H1 (cell line): ENCODE data around the gene CANX. TPM values are rescaled to one million over a fixed set of nuclear protein-coding genes. Genes with fewer than 3 reads are reported as not detected.
"Not testable (repeated sequence)": the region's sequence is repeated elsewhere in the genome, so short reads cannot be mapped to it uniquely, and the experiment has no call there.

Source experiments
- CTCF ChIA-PET: fragments of 300-600 bp; sonication (Branson Sonifier 250); formaldehyde crosslinking; loops from one replicate; lab custom pipeline; 2021; ENCODE audit not compliant: partially characterized antibody; lab: Charles Lee
- POLR2A ChIA-PET: fragments of 300-600 bp; sonication (Branson Sonifier 250); formaldehyde crosslinking; loops from one replicate; lab custom pipeline; 2021; ENCODE audit warnings: inconsistent platforms; ENCODE audit not compliant: partially characterized antibody; lab: Charles Lee
- DNase-seq, 2 experiments: peaks; one replicate each; pipeline versions ENCODE4 v3.0.0 to v3.0.0-alpha.2; 2010 to 2022; ENCODE audit warnings: low spot score in 2 of 2, low read depth in 1 of 2, mixed read lengths in 1 of 2
- FAIRE-seq: peaks from 2 replicates; lab custom pipeline; 2011; peaks lifted over from hg19 to GRCh38; lab: Jason Lieb, UNC
- H2AFZ ChIP-seq: 2 replicates; pipeline ENCODE4 v1.8.1; 2012; ENCODE audit warnings: low read length, inconsistent platforms
- H2AK5ac ChIP-seq: 2 replicates; pipeline ENCODE4 v1.6.1; 2013; ENCODE audit warnings: low read depth, low read length
- H2BK120ac ChIP-seq: replicated peaks from 2 replicates; pipeline ENCODE3; 2013; ENCODE audit warnings: low read depth, low read length, inconsistent platforms
- H2BK12ac ChIP-seq: 2 replicates; pipeline ENCODE4 v1.6.1; 2013; ENCODE audit warnings: low read depth, low read length
- H2BK15ac ChIP-seq: 2 replicates; pipeline ENCODE4 v1.6.1; 2013; ENCODE audit warnings: low read length
- H2BK20ac ChIP-seq: 2 replicates; pipeline ENCODE4 v1.6.1; 2013; ENCODE audit warnings: low read length
- H2BK5ac ChIP-seq: 2 replicates; pipeline ENCODE4 v1.6.1; 2013; ENCODE audit warnings: low read depth, low read length
- H3K14ac ChIP-seq: 2 replicates; pipeline ENCODE4 v1.6.1; 2013; ENCODE audit warnings: inconsistent platforms; ENCODE audit not compliant: insufficient read length
- H3K18ac ChIP-seq: 2 replicates; pipeline ENCODE4 v1.6.1; 2013; ENCODE audit warnings: low read length; ENCODE audit errors: extremely low read depth
- H3K23ac ChIP-seq: 2 replicates; pipeline ENCODE4 v1.6.1; 2013; ENCODE audit warnings: inconsistent platforms; ENCODE audit not compliant: insufficient read length
- H3K23me2 ChIP-seq: 2 replicates; pipeline ENCODE4 v1.6.1; 2013; ENCODE audit warnings: low read depth, low read length
- H3K27ac ChIP-seq: 2 replicates; pipeline ENCODE4 v1.6.1; 2011; ENCODE audit warnings: low read depth, low read length, inconsistent platforms
- H3K27me3 ChIP-seq, 4 experiments: replicated peaks in 1 of 4; 1 replicate in 1 of 4; 2 replicates in 3 of 4; pipeline versions ENCODE4 v1.6.1 to v1.8.1; 2011 to 2013; ENCODE audit warnings: low read length in 3 of 4, mild to moderate bottlenecking in 3 of 4, inconsistent platforms in 2 of 4, mixed read lengths in 2 of 4, moderate library complexity in 1 of 4; ENCODE audit not compliant: control insufficient read depth in 3 of 4, insufficient read depth in 3 of 4; ENCODE audit errors: extremely low read depth in 1 of 4
- H3K36me3 ChIP-seq, 4 experiments: 2 replicates each; pipeline versions ENCODE4 v1.6.1 to v1.8.1; 2011 to 2013; ENCODE audit warnings: mild to moderate bottlenecking in 4 of 4, low read length in 3 of 4, moderate library complexity in 2 of 4, control low read depth in 1 of 4, inconsistent platforms in 1 of 4; ENCODE audit not compliant: insufficient read depth in 4 of 4, control insufficient read depth in 2 of 4
- H3K4ac ChIP-seq: replicated peaks from 2 replicates; pipeline ENCODE3; 2013; ENCODE audit warnings: low read length, low read depth, mixed read lengths, inconsistent platforms; ENCODE audit not compliant: insufficient read length
- H3K4me1 ChIP-seq, 4 experiments: replicated peaks in 1 of 4; 1 replicate in 1 of 4; 2 replicates in 3 of 4; pipeline versions ENCODE4 v1.6.1 to v1.8.1; 2011 to 2013; ENCODE audit warnings: low read length in 3 of 4, inconsistent platforms in 2 of 4, mixed read lengths in 1 of 4; ENCODE audit not compliant: insufficient read depth in 4 of 4, control insufficient read depth in 3 of 4
- H3K4me2 ChIP-seq, 2 experiments: 2 replicates each; pipeline versions ENCODE4 v1.6.1 to v1.8.1; 2011 to 2013; ENCODE audit warnings: low read depth in 2 of 2, low read length in 2 of 2, control low read depth in 1 of 2, inconsistent platforms in 1 of 2, mild to moderate bottlenecking in 1 of 2; ENCODE audit not compliant: insufficient read depth in 1 of 2
- H3K4me3 ChIP-seq, 4 experiments: fragments of 200-600, 300-600 bp in 1 of 4; sonication (generic), shearing (Covaris generic), sonication (Bioruptor Twin) in 1 of 4; 2 replicates each; pipeline versions ENCODE4 v1.5.1 to v1.8.1; 2011 to 2016; ENCODE audit warnings: low read length in 4 of 4, low read depth in 3 of 4, control low read depth in 2 of 4, inconsistent platforms in 2 of 4, mild to moderate bottlenecking in 2 of 4, mixed read lengths in 1 of 4, moderate library complexity in 1 of 4; ENCODE audit not compliant: insufficient read depth in 2 of 4; ENCODE audit errors: extremely low read depth in 1 of 4
- H3K56ac ChIP-seq: replicated peaks from 2 replicates; pipeline ENCODE3; 2013; ENCODE audit warnings: low read depth, mild to moderate bottlenecking, mixed read lengths, low read length, inconsistent platforms; ENCODE audit not compliant: insufficient read length
- H3K79me1 ChIP-seq: 2 replicates; pipeline ENCODE4 v1.6.1; 2013; ENCODE audit warnings: low read depth, low read length, control low read depth
- H3K79me2 ChIP-seq, 2 experiments: 2 replicates each; pipeline versions ENCODE4 v1.6.1 to v1.8.1; 2012 to 2013; ENCODE audit warnings: low read length in 2 of 2, mild to moderate bottlenecking in 2 of 2, inconsistent platforms in 1 of 2; ENCODE audit not compliant: insufficient read depth in 2 of 2, control insufficient read depth in 1 of 2
- H3K9ac ChIP-seq, 4 experiments: replicated peaks in 1 of 4; 1 replicate in 1 of 4; 2 replicates in 3 of 4; pipeline versions ENCODE4 v1.6.1 to v1.8.1; 2011 to 2013; ENCODE audit warnings: low read depth in 3 of 4, low read length in 3 of 4, control low read depth in 2 of 4, mild to moderate bottlenecking in 2 of 4, moderate library complexity in 2 of 4, inconsistent platforms in 1 of 4; ENCODE audit errors: extremely low read depth in 1 of 4
- H3K9me3 ChIP-seq, 2 experiments: 2 replicates each; pipeline versions ENCODE4 v1.6.1 to v1.8.1; 2012 to 2013; ENCODE audit warnings: mild to moderate bottlenecking in 2 of 2, moderate library complexity in 2 of 2, control low read depth in 1 of 2, inconsistent platforms in 1 of 2, low read depth in 1 of 2, low read length in 1 of 2, mixed read lengths in 1 of 2; ENCODE audit not compliant: insufficient read depth in 2 of 2
- H4K20me1 ChIP-seq, 2 experiments: replicated peaks in 1 of 2; 2 replicates each; pipeline versions ENCODE3 to v1.8.1; 2011 to 2013; ENCODE audit warnings: inconsistent platforms in 2 of 2, low read length in 2 of 2, mild to moderate bottlenecking in 1 of 2; ENCODE audit not compliant: insufficient read depth in 2 of 2, control insufficient read depth in 1 of 2
- H4K5ac ChIP-seq: 2 replicates; pipeline ENCODE4 v1.6.1; 2013; ENCODE audit warnings: low read length, low read depth, mixed read lengths, inconsistent platforms; ENCODE audit not compliant: insufficient read length
- H4K8ac ChIP-seq: 2 replicates; pipeline ENCODE4 v1.8.0; 2013; ENCODE audit warnings: mild to moderate bottlenecking, moderate library complexity, low read length, inconsistent platforms; ENCODE audit not compliant: insufficient read depth; ENCODE audit errors: extremely low read depth
- H4K91ac ChIP-seq: replicated peaks from 2 replicates; pipeline ENCODE3; 2013; ENCODE audit warnings: low read length, mixed read lengths, inconsistent platforms; ENCODE audit not compliant: insufficient read length
- WGBS, 2 experiments: shearing (Covaris generic) in 1 of 2; methylation state at CpG; one replicate each; pipeline versions ENCODE4 v1.1.6 to v1.1.7; 2013 to 2015; ENCODE audit warnings: low lambda C conversion rate in 2 of 2, mixed read lengths in 2 of 2, inconsistent platforms in 1 of 2, low coverage in 1 of 2, missing lambda C conversion rate in 1 of 2; ENCODE audit not compliant: insufficient replicate concordance in 2 of 2, insufficient coverage in 1 of 2, insufficient read length in 1 of 2; ENCODE audit errors: extremely low coverage in 1 of 2, missing lambda C conversion rate in 1 of 2; 5-methylcytosine and 5-hydroxymethylcytosine counted together
- polyA plus RNA-seq, 7 experiments: library from polyadenylated mRNA; depleted of rRNA in 3 of 7; stranded (reverse) in 5 of 7; unstranded in 2 of 7; fragments of >200 nt in 5 of 7; fragments of 200-250 nt in 2 of 7; gene quantifications; 1 replicate in 5 of 7; 2 replicates in 1 of 7; 4 replicates in 1 of 7; pipeline versions ENCODE4 v1.2.1 to v1.2.3, GENCODE V29; 2011 to 2013; ENCODE audit warnings: missing spikeins in 2 of 7, mixed read lengths in 2 of 7
- total RNA-seq: library from RNA; stranded (reverse); fragmentation: NEBNext Ultra II Directional; extraction: Animal tissue kit (Norgen Biotek cat#: 25700); gene quantifications from 2 replicates; pipeline ENCODE4 v1.2.1, GENCODE V29; 2021

Gene CANX
- total and polyA plus RNA-seq, 2 of the 8 experiments (the other 6 are each of a cell fraction or from before 2014, with no cell fraction given) = 136 to 691 TPM

- H4K8ac ChIP-seq, H3K9ac ChIP-seq, DNase-seq, CTCF ChIA-PET, H3K23ac ChIP-seq, H4K5ac ChIP-seq, H2AK5ac ChIP-seq, H2BK120ac ChIP-seq, H2BK20ac ChIP-seq, FAIRE-seq, H3K4me3 ChIP-seq, H3K4me1 ChIP-seq, H2BK15ac ChIP-seq, H4K91ac ChIP-seq, H3K27me3 ChIP-seq, H3K56ac ChIP-seq, H3K14ac ChIP-seq, H3K27ac ChIP-seq, H2BK5ac ChIP-seq, H4K20me1 ChIP-seq, H3K9me3 ChIP-seq, H3K23me2 ChIP-seq, H3K4ac ChIP-seq, H2BK12ac ChIP-seq, H3K4me2 ChIP-seq, H3K36me3 ChIP-seq, H3K79me2 ChIP-seq, H3K79me1 ChIP-seq, H3K18ac ChIP-seq, H2AFZ ChIP-seq: not testable (repeated sequence)
- POLR2A ChIA-PET = interaction anchor here (2.0 kb wide), 1 partner anchor 30 kb away, joined by 8 read pairs; the partner anchor contains the start of gene HNRNPH1
- 88% methylated on average over 2 of the region's 2 CpGs; no CpG with 5 or more reads in 1 of the 2 experiments for whole genome bisulfite sequencing, 2 experiments
These were observed 45.6 kb upstream of the CANX start for GRCh38 chr5:179653135-179653534.
